Measurements from ENCODE around the gene ZKSCAN3. TPM values are rescaled to one million over a fixed set of nuclear protein-coding genes. Genes with fewer than 3 reads are reported as not detected.
A peak's percentile ranks its signal among the peaks of the same experiment; 100 is the strongest.

ZKSCAN3 gene
- total and polyA plus RNA-seq, 2 of the 4 experiments (the other 2 are of a cell fraction), result 3.7 to 4.8 TPM

DNA sequence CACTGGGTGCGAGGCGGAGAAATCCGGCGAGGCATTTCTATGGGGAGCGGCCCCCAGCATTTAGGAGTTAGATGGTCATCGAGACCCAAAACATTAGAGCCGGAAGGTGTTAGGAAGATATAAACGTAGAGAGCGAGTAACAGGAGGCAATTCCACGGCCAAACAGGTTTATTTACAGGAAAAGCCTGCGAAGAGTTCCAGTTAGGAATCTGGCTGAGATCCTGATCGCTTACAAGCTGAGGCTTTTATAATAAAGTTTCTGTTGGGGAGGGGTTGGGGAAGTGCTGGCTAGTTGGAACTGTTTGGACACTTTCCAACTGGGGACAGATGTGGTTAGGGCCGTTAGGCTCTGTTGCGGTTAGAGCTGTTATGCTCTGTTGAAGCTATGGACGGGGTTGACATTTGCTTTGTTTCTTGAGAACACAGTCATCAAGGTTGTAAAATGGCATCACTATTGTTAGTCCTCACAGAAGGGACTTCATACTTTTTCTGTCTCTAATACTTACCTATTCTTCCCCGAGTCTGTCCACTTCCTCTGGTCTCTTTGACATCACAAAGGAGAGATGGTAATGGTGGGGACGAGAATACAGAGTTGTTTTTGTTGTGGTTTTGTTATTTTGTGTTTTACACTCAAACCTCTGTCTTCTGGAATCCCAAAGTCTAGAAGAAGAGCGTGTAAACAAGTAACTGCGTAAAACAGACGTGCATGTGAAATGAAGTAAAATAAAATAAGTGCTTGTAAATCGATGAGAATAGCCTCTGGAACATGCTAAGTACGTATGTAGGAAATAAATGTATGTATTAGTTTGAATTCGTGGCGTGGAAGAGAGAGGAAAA, 13.2 kb upstream of the ZKSCAN3 start:
- Histone ChIP-seq H3K9me1 (ENCODE audit: insufficient read depth, low read length) (no peaks in the 10 kb centered on the region), H3K9ac (ENCODE audit: low read depth, low read length) (peak overlapping the region; percentile 81), H3K18ac (ENCODE audit: low read depth, low read length) (peak overlapping the region; percentile 30), H3K4me1 (ENCODE audit: control insufficient read depth, insufficient read depth, low read length) (peaks cover 2% of the 10 kb centered on the region; the same call in 1 of the 2 replicates), H2BK5ac (ENCODE audit: low read depth, low read length, poor library complexity, severe bottlenecking) (peak overlapping the region; percentile 88), H3K23ac (ENCODE audit: low read depth, low read length) (peak overlapping the region; percentile 83), H3K4me3 (ENCODE audit: insufficient read depth, low read depth, low read length) (peak overlapping the region; percentile 63), H2BK15ac (ENCODE audit: low read depth, low read length) (peak overlapping the region; percentile 8; the same call in 1 of the 3 replicates), H4K20me1 (ENCODE audit: insufficient read depth, low read length) (no peaks in the 10 kb centered on the region), H2AFZ (replicated peaks; ENCODE audit: low read length, poor library complexity) (peak overlapping the region; percentile 96), H2AK5ac (ENCODE audit: low read depth, low read length) (peak overlapping the region; percentile 79), H4K8ac (ENCODE audit: low read depth in 2 of 2, low read length in 2 of 2) (peak overlapping the region; percentile 54 to 92), H3K4ac (ENCODE audit: low read depth, low read length) (peak overlapping the region; percentile 91), H3K27me3 (ENCODE audit: control insufficient read depth, insufficient read depth, low read length) (no peaks in the 10 kb centered on the region), H2AK9ac (replicated peaks; ENCODE audit: low read depth, low read length, poor library complexity) (peak overlapping the region; percentile 90), H2BK120ac (ENCODE audit: low read depth, low read length) (peak overlapping the region; percentile 88), H3K36me3 (ENCODE audit: control insufficient read depth, insufficient read depth, low read length) (no peaks in the 10 kb centered on the region), H3K56ac (ENCODE audit: extremely low read depth, insufficient read depth, low read length) (peak overlapping the region; percentile 93), H3K14ac (replicated peaks; ENCODE audit: low read depth, low read length) (peak overlapping the region; percentile 96), H4K5ac (ENCODE audit: low read depth, low read length) (peak overlapping the region; percentile 84), H4K91ac (ENCODE audit: insufficient read depth, low read depth, low read length) (peak overlapping the region; percentile 66; the same call in 1 of the 2 replicates), H2BK20ac (ENCODE audit: low read depth, low read length) (peak overlapping the region; percentile 31), H3K27ac (ENCODE audit: insufficient read depth, low read length) (peak overlapping the region; percentile 89), H3K79me1 (ENCODE audit: low read depth in 1 of 2, low read length in 2 of 2) (peaks cover 0 to 11% of the 10 kb centered on the region in 2 experiments; a peak in 2 of 4 replicates), H3K9me3 (ENCODE audit: control insufficient read depth, insufficient read depth, low read length) (no peaks in the 10 kb centered on the region), H3K4me2 (ENCODE audit: low read depth, low read length) (peak overlapping the region; percentile 97)
- no TSS peak for BruUV-seq (replicated peaks)
- dilution Hi-C loops (cut with HindIII; ENCODE audit: low sequenced_read_pairs, unreplicated experiment) (no loop called here), in situ Hi-C loops (cut with MboI; ENCODE audit: low sequenced_read_pairs) (no loop called here), intact Hi-C loops (cut with micrococcal nuclease) (loop anchor here (1.0 to 5.0 kb wide), 3 partner anchors 13 to 254 kb away; partner anchors contain the start of genes ZKSCAN3, ZNF165 and ZSCAN26)
- 5% methylated on average over 16 of the region's 24 CpGs; no CpG with 5 or more reads in 1 of the 2 experiments for WGBS, 2 experiments (ENCODE audit: extremely low coverage in 2 of 2, insufficient read length in 1 of 2)
- POLR2A ChIA-PET (ENCODE audit: unreplicated experiment), result interaction anchor here (1.0 kb wide), 1 partner anchor 69 kb away, joined by 3 read pairs; no protein-coding TSS in a partner anchor
- ATAC-seq (ENCODE audit: low read depth) (no peak; the same call in 1 of the 2 replicates), DNase-seq (peak; percentile 31)
- CTCF ChIA-PET, result interaction anchor here (2.1 kb wide), 1 partner anchor 19 kb away, joined by 9 read pairs; no protein-coding TSS in a partner anchor
- no peak for TF ChIP-seq POLR2A (IDR thresholded peaks at IDR 0.05; ENCODE audit: low read depth, low read length)
- no peak for TF ChIP-seq CEBPB (IDR thresholded peaks at IDR 0.05; ENCODE audit: low read depth, low read length)
- TF ChIP-seq, protein P1, sequence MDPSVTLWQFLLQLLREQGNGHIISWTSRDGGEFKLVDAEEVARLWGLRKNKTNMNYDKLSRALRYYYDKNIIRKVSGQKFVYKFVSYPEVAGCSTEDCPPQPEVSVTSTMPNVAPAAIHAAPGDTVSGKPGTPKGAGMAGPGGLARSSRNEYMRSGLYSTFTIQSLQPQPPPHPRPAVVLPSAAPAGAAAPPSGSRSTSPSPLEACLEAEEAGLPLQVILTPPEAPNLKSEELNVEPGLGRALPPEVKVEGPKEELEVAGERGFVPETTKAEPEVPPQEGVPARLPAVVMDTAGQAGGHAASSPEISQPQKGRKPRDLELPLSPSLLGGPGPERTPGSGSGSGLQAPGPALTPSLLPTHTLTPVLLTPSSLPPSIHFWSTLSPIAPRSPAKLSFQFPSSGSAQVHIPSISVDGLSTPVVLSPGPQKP (IDR thresholded peaks at IDR 0.05; ENCODE audit: borderline replicate concordance, low read depth, low read length), result no peak
- TF ChIP-seq CTCF (conservative IDR thresholded peaks at IDR 0.05; ENCODE audit: low read depth, low read length), result no peak
- TF ChIP-seq NFE2L2 (IDR thresholded peaks at IDR 0.05; ENCODE audit: low read depth, low read length), result no peak
- TF ChIP-seq RFX5 (IDR thresholded peaks at IDR 0.05; ENCODE audit: low read depth, low read length), result no peak
- TF ChIP-seq BHLHE40 (IDR thresholded peaks at IDR 0.05; ENCODE audit: low read depth, low read length), result no peak
- no peak for TF ChIP-seq MAZ (IDR thresholded peaks at IDR 0.05; ENCODE audit: borderline replicate concordance, low read depth, low read length)
- no peak for TF ChIP-seq MXI1 (IDR thresholded peaks at IDR 0.05; ENCODE audit: borderline replicate concordance, low read depth, low read length)
- TF ChIP-seq SMC3 (IDR thresholded peaks at IDR 0.05; ENCODE audit: low read depth, low read length), result no peak
- TF ChIP-seq CHD1 (IDR thresholded peaks at IDR 0.05; ENCODE audit: low read depth, low read length), result no peak
- TF ChIP-seq FOS (IDR thresholded peaks at IDR 0.05; ENCODE audit: low read depth, low read length), result no peak
- TF ChIP-seq MAFK (IDR thresholded peaks at IDR 0.05; ENCODE audit: low read depth, low read length), result no peak
